OCI-LY7 (cell line): ENCODE results near the gene NTM. TPM values are rescaled to one million over a fixed set of nuclear protein-coding genes. Genes with fewer than 3 reads are reported as not detected.

Source experiments
- BruUV-seq: library from RNA; stranded (reverse); fragments of 400-500 nt; replicated peaks from 2 replicates; lab custom pipeline; 2021; lab: Mats Ljungman, UMichigan
- CTCF ChIA-PET: fragments of 300-600 bp; sonication (Branson Sonifier 250); formaldehyde crosslinking; loops from one replicate; lab custom pipeline; 2022; ENCODE audit warnings: antibody characterized with exemption; ENCODE audit not compliant: unreplicated experiment; lab: Charles Lee
- POLR2A ChIA-PET: fragments of 300-600 bp; sonication (Branson Sonifier 250); formaldehyde crosslinking; loops from one replicate; lab custom pipeline; 2022; ENCODE audit warnings: antibody characterized with exemption; lab: Charles Lee
- DNase-seq: peaks from one replicate; pipeline ENCODE4 v3.0.0-alpha.2; 2015; ENCODE audit warnings: low spot score
- H2AFZ ChIP-seq: fragments of 200-600 bp; sonication (generic), shearing (Covaris generic); 2 replicates; pipeline ENCODE4 v1.6.1; 2014; ENCODE audit warnings: mild to moderate bottlenecking, antibody characterized with exemption, low read length, moderate library complexity
- H3K27ac ChIP-seq: fragments of 200-600 bp; sonication (generic); 2 replicates; pipeline ENCODE4 v1.5.1; 2014; ENCODE audit warnings: mixed run types, low read depth, mild to moderate bottlenecking, moderate library complexity, low read length, inconsistent platforms; ENCODE audit not compliant: poor library complexity, severe bottlenecking
- H3K36me3 ChIP-seq: fragments of 200-600 bp; sonication (generic); 2 replicates; pipeline ENCODE4 v1.6.1; 2014; ENCODE audit warnings: mild to moderate bottlenecking, antibody characterized with exemption, low read length, moderate library complexity, mixed read lengths; ENCODE audit not compliant: insufficient read depth
- H3K4me1 ChIP-seq: fragments of 200-600 bp; sonication (generic); 2 replicates; pipeline ENCODE4 v1.5.1; 2014; ENCODE audit warnings: mild to moderate bottlenecking, low read length; ENCODE audit not compliant: insufficient read depth, poor library complexity, severe bottlenecking
- H3K4me2 ChIP-seq: fragments of 200-600 bp; sonication (generic); 2 replicates; pipeline ENCODE4 v1.6.1; 2014; ENCODE audit warnings: mild to moderate bottlenecking, low read length
- H3K4me3 ChIP-seq: fragments of 200-600 bp; sonication (generic); 2 replicates; pipeline ENCODE4 v1.5.1; 2014; ENCODE audit warnings: mild to moderate bottlenecking, low read depth, low read length; ENCODE audit not compliant: poor library complexity, severe bottlenecking
- H3K79me2 ChIP-seq: fragments of 200-600 bp; sonication (generic); 2 replicates; pipeline ENCODE4 v1.6.1; 2016; ENCODE audit warnings: low read depth, mild to moderate bottlenecking, low read length, moderate library complexity, mixed read lengths; ENCODE audit not compliant: insufficient read depth
- H3K9me2 ChIP-seq: fragments of 200-600 bp; sonication (generic); 2 replicates; pipeline ENCODE4 v1.6.1; 2016; ENCODE audit warnings: mild to moderate bottlenecking, low read length, mixed read lengths; ENCODE audit not compliant: insufficient read depth
- H3K9me3 ChIP-seq: fragments of 200-600 bp; sonication (generic); 2 replicates; pipeline ENCODE4 v1.6.1; 2014; ENCODE audit warnings: mild to moderate bottlenecking, mixed run types, low read length, mixed read lengths
- H4K20me1 ChIP-seq: fragments of 200-600 bp; sonication (generic); 2 replicates; pipeline ENCODE4 v1.6.1; 2014; ENCODE audit warnings: mild to moderate bottlenecking, antibody characterized with exemption, low read length, moderate library complexity, mixed read lengths; ENCODE audit not compliant: insufficient read depth
- CTCF ChIP-seq: fragments of 200-600 bp; sonication (generic); conservative IDR thresholded peaks from 2 replicates; pipeline ENCODE4 v1.5.1; 2014; ENCODE audit warnings: mild to moderate bottlenecking, antibody characterized with exemption, low read length, moderate library complexity, mixed read lengths
- EZH2phosphoT487 ChIP-seq: fragments of 200-600 bp; sonication (generic); IDR thresholded peaks from 2 replicates; pipeline ENCODE4 v1.6.1; 2018; ENCODE audit warnings: low read depth, borderline replicate concordance, mild to moderate bottlenecking, mixed run types, antibody characterized with exemption, low read length, moderate library complexity, mixed read lengths
- intact Hi-C: fragments of 100-400 bp; cut with micrococcal nuclease; formaldehyde crosslinking; loops from one replicate; pipeline ENCODE4 v1.10.0; 2022; ENCODE audit not compliant: unreplicated experiment
- total RNA-seq, 2 experiments: library from RNA; depleted of rRNA in 1 of 2; stranded (reverse); fragments of >200 nt in 1 of 2; shearing (Covaris generic) in 1 of 2; gene quantifications; 2 replicates each; pipeline ENCODE4 v1.2.3, GENCODE V29; 2014 to 2022

NTM gene
- total RNA-seq, 2 experiments from 2014 or later = not detected

- Histone ChIP-seq H3K79me2 (no peaks in the 10 kb centered on the region), H3K4me1 (no peaks in the 10 kb centered on the region), H2AFZ (no peak overlapping the region), H3K4me2 (no peak overlapping the region), H3K9me2 (no peaks in the 10 kb centered on the region), H3K27ac (no peak overlapping the region), H3K4me3 (no peak overlapping the region), H4K20me1 (no peaks in the 10 kb centered on the region), H3K9me3 (no peaks in the 10 kb centered on the region), H3K36me3 (no peaks in the 10 kb centered on the region)
- CTCF ChIA-PET = no interaction called here
- intact Hi-C loops = no loop called here
- BruUV-seq = no TSS peak
- no peak for DNase-seq
- POLR2A ChIA-PET = no interaction called here
- TF ChIP-seq EZH2phosphoT487 (no peak), CTCF (no peak)
Observed at GRCh38 chr11:132042296-132042695, 671.9 kb downstream of the NTM start.

- Histone ChIP-seq H2AFZ (no peak overlapping the region), H3K9me2 (no peaks in the 10 kb centered on the region), H3K4me3 (no peak overlapping the region), H3K36me3 (no peaks in the 10 kb centered on the region), H3K79me2 (no peaks in the 10 kb centered on the region), H3K4me2 (no peak overlapping the region), H3K27ac (no peak overlapping the region), H3K4me1 (no peaks in the 10 kb centered on the region), H3K9me3 (no peaks in the 10 kb centered on the region), H4K20me1 (no peaks in the 10 kb centered on the region)
- ChIA-PET POLR2A (no interaction called here), CTCF (no interaction called here)
- no TSS peak for BruUV-seq
- no peak for TF ChIP-seq CTCF
- no peak for TF ChIP-seq EZH2phosphoT487
- no peak for DNase-seq
- intact Hi-C loops = no loop called here
Observed at GRCh38 chr11:132043714-132044113, 673.3 kb downstream of the NTM start.

GRCh38 chr11:132045107-132045506, 674.7 kb downstream of the NTM start:
- H3K79me2 ChIP-seq = no peaks in the 10 kb centered on the region
- no TSS peak for BruUV-seq
- no peaks in the 10 kb centered on the region for H3K9me2 ChIP-seq
- ChIA-PET POLR2A (no interaction called here), CTCF (no interaction called here)
- H4K20me1 ChIP-seq = no peaks in the 10 kb centered on the region
- no peaks in the 10 kb centered on the region for H3K9me3 ChIP-seq
- H2AFZ ChIP-seq = no peak overlapping the region
- H3K36me3 ChIP-seq = no peaks in the 10 kb centered on the region
- no peaks in the 10 kb centered on the region for H3K4me1 ChIP-seq
- no peak for TF ChIP-seq EZH2phosphoT487
- no peak for TF ChIP-seq CTCF
- H3K27ac ChIP-seq = no peak overlapping the region
- intact Hi-C loops = no loop called here
- H3K4me2 ChIP-seq = no peak overlapping the region
- DNase-seq = no peak
- no peak overlapping the region for H3K4me3 ChIP-seq
